Breast epithelium (tissue), 4 donors: ENCODE results near the gene PCP2. TPM values are rescaled to one million over a fixed set of nuclear protein-coding genes. Genes with fewer than 3 reads are reported as not detected.

Experiments used
- DNase-seq, 2 donors: peaks; one replicate each; pipeline ENCODE4 v3.0.0-alpha.2; 2019; ENCODE audit warnings: low spot score in 2 of 2
- H3K27ac ChIP-seq, 2 donors: fragments of 200-600 bp; sonication (generic) in 1 of 2; one replicate each; pipeline ENCODE4 v1.5.1; 2016 to 2019; ENCODE audit warnings: mild to moderate bottlenecking in 1 of 2
- H3K27me3 ChIP-seq, 2 donors: fragments of 200-600 bp; sonication (generic) in 1 of 2; one replicate each; pipeline versions ENCODE4 v1.5.1 to v1.6.0; 2017 to 2019; ENCODE audit warnings: control low read depth in 1 of 2, mild to moderate bottlenecking in 1 of 2
- H3K36me3 ChIP-seq: fragments of 200-600 bp; one replicate; pipeline ENCODE4 v1.5.1; 2019
- H3K4me1 ChIP-seq, 2 donors: fragments of 200-600 bp; sonication (generic); one replicate each; pipeline ENCODE4 v1.5.1; 2016 to 2019; ENCODE audit warnings: control low read depth in 1 of 2
- H3K4me3 ChIP-seq, 3 donors: fragments of 200-600 bp; sonication (generic); 1 replicate in 2 of 3; 2 replicates in 1 of 3; pipeline ENCODE4 v1.5.1; 2016 to 2019; ENCODE audit warnings: mild to moderate bottlenecking in 3 of 3, moderate library complexity in 2 of 3
- H3K9me3 ChIP-seq, 2 donors: fragments of 200-600 bp; sonication (generic) in 1 of 2; one replicate each; pipeline ENCODE4 v1.5.1; 2016 to 2019; ENCODE audit warnings: control low read depth in 1 of 2
- POLR2A ChIP-seq: fragments of 450-650 bp; IDR thresholded peaks from one replicate; pipeline ENCODE4 v1.6.1; 2016; ENCODE audit warnings: antibody characterized with exemption, mild to moderate bottlenecking, moderate library complexity
- POLR2AphosphoS5 ChIP-seq, 3 donors: sonication (generic); formaldehyde crosslinking; IDR thresholded peaks; one replicate each; pipeline ENCODE4 v1.6.1; 2017; ENCODE audit warnings: antibody characterized with exemption in 3 of 3
- intact Hi-C: fragments of 100-400 bp; cut with DNase I; formaldehyde crosslinking; loops from one replicate; pipeline ENCODE4 v1.15.1; 2023; ENCODE audit warnings: low total_unique reads
- total RNA-seq, 3 donors: library from RNA; depleted of rRNA; stranded (reverse); fragments of >200 nt; gene quantifications; one replicate each; pipeline ENCODE4 v1.1.0, GENCODE V29; 2016
- TF ChIP-seq, protein P1 (sequence below), 3 donors: fragments of 450-650 bp; IDR thresholded peaks; one replicate each; pipeline ENCODE4 v1.5.1; 2016 to 2017; ENCODE audit warnings: antibody characterized with exemption in 3 of 3, mild to moderate bottlenecking in 3 of 3, moderate library complexity in 3 of 3

The PCP2 gene
- total RNA-seq, 3 donors from 2014 or later: 4.9 to 6.7 TPM; not detected in 1

DNA sequence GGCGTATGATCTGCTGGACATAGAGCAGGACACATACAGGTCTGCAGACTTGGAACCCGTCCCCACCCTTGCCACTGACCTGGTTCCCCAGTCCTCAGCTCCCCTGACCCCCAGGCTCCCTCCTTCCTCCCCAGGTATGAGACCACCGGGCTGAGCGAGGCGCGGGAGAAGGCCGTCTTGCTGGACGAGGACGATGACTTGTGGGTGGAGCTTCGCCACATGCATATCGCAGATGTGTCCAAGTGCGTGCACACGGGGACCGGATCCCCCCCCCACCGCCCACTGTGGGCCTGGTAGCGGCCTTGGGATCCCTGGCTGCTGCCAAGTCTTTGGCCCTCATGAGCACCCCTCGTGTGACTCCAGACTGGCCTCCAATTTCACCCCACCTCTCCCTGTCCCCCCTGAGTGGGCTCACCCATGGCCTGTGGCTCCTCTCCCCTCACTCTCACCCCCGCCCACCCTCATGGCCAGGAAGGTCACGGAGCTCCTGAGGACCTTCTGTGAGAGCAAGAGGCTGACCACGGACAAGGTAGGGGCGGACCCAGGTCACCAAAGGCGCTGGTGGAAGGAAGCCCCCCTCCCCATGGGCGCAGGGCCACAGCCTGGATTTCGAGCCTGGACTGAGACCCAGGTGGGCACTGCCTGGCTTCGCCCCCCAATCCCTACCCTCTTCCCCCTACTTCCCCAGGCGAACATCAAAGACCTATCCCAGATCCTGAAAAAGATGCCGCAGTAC is 8.9 kb upstream of the PCP2 start:
- intact Hi-C loops: no loop called here
- no peak for DNase-seq
- H3K27me3 ChIP-seq: no peaks in the 10 kb centered on the region

DNA sequence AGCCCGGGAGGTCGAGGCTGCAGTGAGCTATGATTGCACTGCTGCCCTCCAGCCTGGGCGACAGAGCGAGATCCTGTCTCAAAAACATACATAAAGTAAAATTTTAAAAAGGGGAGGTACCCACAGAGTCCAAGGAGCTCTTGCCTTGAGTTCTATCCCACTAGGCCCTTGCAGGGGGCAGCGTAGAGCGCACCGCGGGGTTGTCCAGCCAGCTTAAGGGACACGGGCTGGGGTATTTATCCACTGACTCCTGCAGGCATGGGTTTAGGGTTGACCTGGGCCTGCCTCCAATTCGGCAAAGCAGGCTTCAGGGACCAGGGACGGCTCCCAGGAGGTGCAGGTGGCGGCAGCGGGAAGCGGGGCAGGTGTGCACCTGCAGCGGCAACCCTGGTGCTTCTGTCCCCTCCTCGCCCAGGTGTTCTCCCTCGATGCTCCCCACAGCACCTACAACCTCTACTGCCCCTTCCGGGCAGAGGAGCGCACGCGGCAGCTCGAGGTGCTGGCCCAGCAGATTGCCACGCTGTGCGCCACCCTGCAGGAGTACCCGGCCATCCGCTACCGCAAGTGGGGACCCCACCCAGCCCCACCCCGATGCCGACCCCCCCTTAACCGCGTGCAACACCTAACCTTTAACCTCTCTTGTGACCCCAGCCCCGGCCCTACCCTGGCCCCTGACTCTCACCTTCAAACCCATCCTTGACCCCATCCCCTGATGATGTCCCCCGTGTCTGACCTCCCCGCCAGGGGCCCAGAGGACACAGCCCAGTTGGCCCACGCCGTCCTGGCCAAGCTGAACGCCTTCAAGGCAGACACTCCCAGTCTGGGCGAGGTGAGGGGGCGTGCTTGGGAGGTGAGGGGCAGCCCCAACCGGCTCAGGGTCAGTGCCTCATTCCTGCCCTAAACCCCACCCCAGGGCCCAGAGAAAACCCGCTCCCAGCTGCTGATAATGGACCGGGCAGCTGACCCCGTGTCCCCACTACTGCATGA is 8.1 kb upstream of the PCP2 start:
- Histone ChIP-seq H3K9me3 (no peaks in the 10 kb centered on the region), H3K4me1 (no peaks in the 10 kb centered on the region), H3K36me3 (no peaks in the 10 kb centered on the region), H3K27ac (no peak overlapping the region), H3K27me3 (no peaks in the 10 kb centered on the region), H3K4me3 (no peak overlapping the region)
- no peak for DNase-seq
- TF ChIP-seq POLR2AphosphoS5 (IDR thresholded peaks at IDR 0.05) (no peak), POLR2A (no peak)
- TF ChIP-seq, protein P1, sequence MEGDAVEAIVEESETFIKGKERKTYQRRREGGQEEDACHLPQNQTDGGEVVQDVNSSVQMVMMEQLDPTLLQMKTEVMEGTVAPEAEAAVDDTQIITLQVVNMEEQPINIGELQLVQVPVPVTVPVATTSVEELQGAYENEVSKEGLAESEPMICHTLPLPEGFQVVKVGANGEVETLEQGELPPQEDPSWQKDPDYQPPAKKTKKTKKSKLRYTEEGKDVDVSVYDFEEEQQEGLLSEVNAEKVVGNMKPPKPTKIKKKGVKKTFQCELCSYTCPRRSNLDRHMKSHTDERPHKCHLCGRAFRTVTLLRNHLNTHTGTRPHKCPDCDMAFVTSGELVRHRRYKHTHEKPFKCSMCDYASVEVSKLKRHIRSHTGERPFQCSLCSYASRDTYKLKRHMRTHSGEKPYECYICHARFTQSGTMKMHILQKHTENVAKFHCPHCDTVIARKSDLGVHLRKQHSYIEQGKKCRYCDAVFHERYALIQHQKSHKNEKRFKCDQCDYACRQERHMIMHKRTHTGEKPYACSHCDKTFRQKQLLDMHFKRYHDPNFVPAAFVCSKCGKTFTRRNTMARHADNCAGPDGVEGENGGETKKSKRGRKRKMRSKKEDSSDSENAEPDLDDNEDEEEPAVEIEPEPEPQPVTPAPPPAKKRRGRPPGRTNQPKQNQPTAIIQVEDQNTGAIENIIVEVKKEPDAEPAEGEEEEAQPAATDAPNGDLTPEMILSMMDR (IDR thresholded peaks at IDR 0.05): no peak
- intact Hi-C loops: no loop called here

More for the DNA sequence above, 8.9 kb upstream of the PCP2 start:
- Histone ChIP-seq H3K4me3 (no peak overlapping the region), H3K27ac (no peak overlapping the region), H3K4me1 (no peaks in the 10 kb centered on the region), H3K36me3 (no peaks in the 10 kb centered on the region), H3K9me3 (no peaks in the 10 kb centered on the region)
- TF ChIP-seq POLR2AphosphoS5 (IDR thresholded peaks at IDR 0.05) (no peak), POLR2A (no peak)
- TF ChIP-seq, protein P1 (IDR thresholded peaks at IDR 0.05): no peak

DNA sequence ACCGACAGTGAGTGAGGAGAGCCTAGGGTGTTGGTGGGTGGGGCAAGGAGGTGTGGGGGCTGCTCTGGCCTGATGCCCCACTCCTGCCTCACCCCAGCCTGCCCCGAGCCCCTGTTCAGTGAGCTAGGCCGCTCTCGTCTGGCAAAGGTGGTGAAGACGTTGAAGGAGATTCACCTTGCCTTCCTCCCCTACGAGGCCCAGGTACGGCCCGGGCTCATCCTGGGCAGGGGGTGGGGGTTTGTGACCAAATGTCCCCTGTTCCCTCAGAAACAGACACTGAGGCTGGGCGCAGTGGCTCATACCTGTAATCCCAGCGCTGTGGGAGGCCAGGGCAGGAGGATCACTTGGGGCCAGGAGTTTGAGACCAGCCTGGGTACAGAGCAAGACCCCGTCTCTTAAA is 7.3 kb upstream of the PCP2 start:
- no peaks in the 10 kb centered on the region for H3K27me3 ChIP-seq
- TF ChIP-seq POLR2AphosphoS5 (IDR thresholded peaks at IDR 0.05) (no peak), POLR2A (no peak)
- TF ChIP-seq, protein P1 (IDR thresholded peaks at IDR 0.05): no peak
- intact Hi-C loops: no loop called here
- no peaks in the 10 kb centered on the region for H3K4me1 ChIP-seq
- no peak overlapping the region for H3K27ac ChIP-seq
- H3K9me3 ChIP-seq: no peaks in the 10 kb centered on the region
- no peaks in the 10 kb centered on the region for H3K36me3 ChIP-seq
- no peak overlapping the region for H3K4me3 ChIP-seq
- no peak for DNase-seq

DNA sequence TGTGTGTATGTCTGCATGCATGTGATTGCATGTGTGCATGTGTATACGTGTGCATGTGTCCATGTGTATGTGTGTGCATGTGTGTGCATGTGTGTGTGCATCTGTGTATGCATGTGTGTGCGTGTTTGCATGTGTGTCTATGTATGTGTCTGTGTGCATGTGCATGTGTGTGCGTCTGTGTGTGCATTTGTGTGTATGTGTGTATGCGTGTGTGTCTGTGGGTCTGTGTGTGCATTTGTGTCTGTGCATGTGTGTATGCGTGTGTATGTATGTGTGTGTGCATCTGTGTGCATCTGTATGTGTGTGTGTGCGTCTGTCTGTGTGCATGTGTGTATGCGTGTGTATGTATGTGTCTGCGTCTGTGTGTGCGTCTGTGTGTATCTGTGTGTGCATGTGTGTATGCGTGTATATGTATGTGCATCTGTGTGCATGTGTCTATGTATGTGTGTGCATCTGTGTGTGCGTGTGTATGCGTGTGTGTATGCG is 6.4 kb upstream of the PCP2 start:
- no peaks in the 10 kb centered on the region for H3K36me3 ChIP-seq
- intact Hi-C loops: no loop called here
- H3K9me3 ChIP-seq: no peaks in the 10 kb centered on the region
- no peaks in the 10 kb centered on the region for H3K27me3 ChIP-seq
- no peaks in the 10 kb centered on the region for H3K4me1 ChIP-seq
- TF ChIP-seq, protein P1 (IDR thresholded peaks at IDR 0.05): no peak
- TF ChIP-seq POLR2A (no peak), POLR2AphosphoS5 (IDR thresholded peaks at IDR 0.05) (no peak)
- no peak overlapping the region for H3K4me3 ChIP-seq
- no peak for DNase-seq
- H3K27ac ChIP-seq: no peak overlapping the region
